HEK293T (cell line): ENCODE measurements around the gene AQP1.
A peak's percentile ranks its signal among the peaks of the same experiment; 100 is the strongest.

Source experiments
- CTCF ChIA-PET: fragments of 350-600 bp; formaldehyde crosslinking; extraction: SDS; loops from one replicate; lab custom pipeline; 2021; ENCODE audit warnings: antibody characterized with exemption, inconsistent platforms; lab: Yijun Ruan, JAX
- POLR2A ChIA-PET: fragments of 350-600 bp; formaldehyde crosslinking; extraction: SDS; loops from one replicate; lab custom pipeline; 2020; ENCODE audit warnings: antibody characterized with exemption, inconsistent platforms; lab: Yijun Ruan, JAX
- DNase-seq: peaks from one replicate; pipeline ENCODE4 v3.0.0; 2012; ENCODE audit warnings: mixed read lengths; ENCODE audit errors: extremely low spot score
- ARNT ChIP-seq: fragments of 450-650 bp; IDR thresholded peaks from 2 replicates; pipeline ENCODE4 v1.6.1; 2017; ENCODE audit warnings: mild to moderate bottlenecking
- BHLHE40 ChIP-seq: fragments of 450-650 bp; IDR thresholded peaks from 2 replicates; pipeline ENCODE4 v1.6.1; 2016; ENCODE audit warnings: mild to moderate bottlenecking, moderate library complexity, borderline replicate concordance
- CTBP1 ChIP-seq: fragments of 450-650 bp; IDR thresholded peaks from 2 replicates; pipeline ENCODE4 v1.6.1; 2016; ENCODE audit warnings: borderline replicate concordance
- ELF4 ChIP-seq: fragments of 450-650 bp; IDR thresholded peaks from 2 replicates; pipeline ENCODE4 v1.6.1; 2017; ENCODE audit warnings: antibody characterized with exemption
- FOXA1 ChIP-seq: fragments of 450-650 bp; IDR thresholded peaks from 2 replicates; pipeline ENCODE4 v1.6.1; 2016; ENCODE audit warnings: mild to moderate bottlenecking
- FOXK2 ChIP-seq: fragments of 450-650 bp; IDR thresholded peaks from 2 replicates; pipeline ENCODE4 v1.6.1; 2016; ENCODE audit warnings: mild to moderate bottlenecking
- FOXM1 ChIP-seq: fragments of 450-650 bp; IDR thresholded peaks from 2 replicates; pipeline ENCODE4 v1.6.1; 2017; ENCODE audit warnings: mild to moderate bottlenecking, borderline replicate concordance
- HDGF ChIP-seq: fragments of 450-650 bp; IDR thresholded peaks from 2 replicates; pipeline ENCODE4 v1.6.1; 2017; ENCODE audit warnings: antibody characterized with exemption, borderline replicate concordance
- L3MBTL2 ChIP-seq: fragments of 450-650 bp; conservative IDR thresholded peaks from 2 replicates; pipeline ENCODE4 v1.6.1; 2016; ENCODE audit warnings: mild to moderate bottlenecking
- LEF1 ChIP-seq: fragments of 450-650 bp; IDR thresholded peaks from 2 replicates; pipeline ENCODE4 v1.6.1; 2017; ENCODE audit warnings: mild to moderate bottlenecking, borderline replicate concordance
- NFRKB ChIP-seq: fragments of 450-650 bp; IDR thresholded peaks from 2 replicates; pipeline ENCODE4 v1.6.1; 2016; ENCODE audit warnings: mild to moderate bottlenecking, moderate library complexity
- SP1 ChIP-seq: fragments of 450-650 bp; IDR thresholded peaks from 2 replicates; pipeline ENCODE4 v1.6.1; 2017
- SUZ12 ChIP-seq: fragments of 450-650 bp; IDR thresholded peaks from 2 replicates; pipeline ENCODE4 v1.6.1; 2016; ENCODE audit warnings: mild to moderate bottlenecking
- TARDBP ChIP-seq: fragments of 450-650 bp; IDR thresholded peaks from 2 replicates; pipeline ENCODE4 v1.6.1; 2016
- ZNF384 ChIP-seq: fragments of 450-650 bp; IDR thresholded peaks from 2 replicates; pipeline ENCODE4 v1.6.1; 2016
- TF ChIP-seq, protein P1 (sequence below): fragments of 450-650 bp; IDR thresholded peaks from 2 replicates; pipeline ENCODE4 v1.6.1; 2016

AQP1 gene

DNA sequence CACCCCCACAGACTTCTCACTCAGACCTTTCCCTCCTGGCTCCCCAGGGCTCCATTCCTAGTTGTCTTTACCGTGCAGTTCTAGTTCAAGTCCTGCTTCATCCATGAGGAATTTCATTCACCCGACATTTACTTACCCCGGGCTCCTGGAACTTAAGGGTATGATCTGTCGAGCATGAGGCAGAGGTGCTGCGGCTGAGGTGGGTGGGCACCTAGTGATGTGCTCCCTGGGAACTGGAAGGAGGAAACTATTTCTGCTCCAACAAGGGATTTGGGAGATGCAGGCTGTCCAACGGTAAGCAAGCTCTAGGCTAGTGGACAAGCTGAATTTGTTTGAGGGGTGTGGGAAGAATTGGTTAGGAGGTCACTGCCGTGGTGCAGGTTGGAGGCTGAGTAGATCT, 30.2 kb upstream of the AQP1 start:
- DNase-seq = no peak
- no peak for TF ChIP-seq HDGF
- no peak for TF ChIP-seq LEF1
- TF ChIP-seq CTBP1 = no peak
- no peak for TF ChIP-seq ELF4
- TF ChIP-seq NFRKB = no peak
- no peak for TF ChIP-seq BHLHE40
- TF ChIP-seq TARDBP = no peak
- TF ChIP-seq ARNT = no peak
- no peak for TF ChIP-seq SP1
- TF ChIP-seq FOXK2 = no peak
- TF ChIP-seq, protein P1, sequence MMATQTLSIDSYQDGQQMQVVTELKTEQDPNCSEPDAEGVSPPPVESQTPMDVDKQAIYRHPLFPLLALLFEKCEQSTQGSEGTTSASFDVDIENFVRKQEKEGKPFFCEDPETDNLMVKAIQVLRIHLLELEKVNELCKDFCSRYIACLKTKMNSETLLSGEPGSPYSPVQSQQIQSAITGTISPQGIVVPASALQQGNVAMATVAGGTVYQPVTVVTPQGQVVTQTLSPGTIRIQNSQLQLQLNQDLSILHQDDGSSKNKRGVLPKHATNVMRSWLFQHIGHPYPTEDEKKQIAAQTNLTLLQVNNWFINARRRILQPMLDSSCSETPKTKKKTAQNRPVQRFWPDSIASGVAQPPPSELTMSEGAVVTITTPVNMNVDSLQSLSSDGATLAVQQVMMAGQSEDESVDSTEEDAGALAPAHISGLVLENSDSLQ = no peak
- no peak for TF ChIP-seq L3MBTL2
- no peak for TF ChIP-seq SUZ12
- TF ChIP-seq FOXA1 = no peak
- TF ChIP-seq FOXM1 = no peak
- POLR2A ChIA-PET = no interaction called here
- CTCF ChIA-PET = no interaction called here

DNA sequence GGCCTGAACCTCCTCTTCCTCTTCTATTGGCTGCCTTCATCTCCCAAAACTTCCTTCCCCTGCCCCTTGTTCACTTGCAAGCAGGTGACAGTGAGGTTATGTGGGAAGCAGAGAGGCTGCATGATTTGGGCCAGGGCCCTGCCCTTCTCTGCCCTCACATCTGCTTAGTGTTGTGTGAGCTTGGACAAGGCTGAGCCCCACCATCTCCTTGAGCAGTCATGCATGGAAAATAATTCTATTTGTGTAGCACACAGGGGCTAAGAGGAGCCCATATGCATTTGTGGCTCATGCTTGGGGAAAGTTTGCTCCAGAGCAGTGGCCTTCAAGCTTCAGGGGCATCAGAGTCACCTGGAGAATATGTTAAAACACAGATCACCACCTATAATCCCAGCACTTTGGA, 26.8 kb upstream of the AQP1 start:
- no peak for DNase-seq
- CTCF ChIA-PET = no interaction called here
- TF ChIP-seq LEF1 (no peak), FOXK2 (no peak), TARDBP (no peak), ELF4 (no peak)
- POLR2A ChIA-PET = no interaction called here

DNA sequence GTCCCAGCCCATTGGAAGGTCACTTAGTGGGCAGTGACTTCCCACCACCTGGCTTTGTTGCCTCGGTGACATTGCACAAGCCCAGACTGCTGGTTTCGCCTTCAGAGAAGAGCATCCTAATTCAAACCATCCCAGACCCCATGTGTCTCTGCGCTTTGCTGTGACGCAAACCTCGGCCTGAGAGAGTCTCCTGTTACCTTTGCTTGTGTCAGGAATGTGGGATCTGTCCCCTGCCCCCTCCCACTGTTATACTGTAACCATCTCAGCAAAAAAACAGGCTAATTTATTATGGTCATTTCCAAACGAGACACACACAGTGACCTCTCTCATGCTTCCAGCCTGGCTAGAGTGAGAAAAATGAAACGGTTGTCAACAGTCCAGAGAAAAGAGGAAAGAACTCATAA, 25.0 kb upstream of the AQP1 start:
- ChIA-PET POLR2A (no interaction called here), CTCF (no interaction called here)
- TF ChIP-seq CTBP1 (no peak), L3MBTL2 (no peak), ARNT (no peak), TARDBP (no peak), ELF4 (no peak), BHLHE40 (no peak), ZNF384 (no peak)
- no peak for DNase-seq

DNA sequence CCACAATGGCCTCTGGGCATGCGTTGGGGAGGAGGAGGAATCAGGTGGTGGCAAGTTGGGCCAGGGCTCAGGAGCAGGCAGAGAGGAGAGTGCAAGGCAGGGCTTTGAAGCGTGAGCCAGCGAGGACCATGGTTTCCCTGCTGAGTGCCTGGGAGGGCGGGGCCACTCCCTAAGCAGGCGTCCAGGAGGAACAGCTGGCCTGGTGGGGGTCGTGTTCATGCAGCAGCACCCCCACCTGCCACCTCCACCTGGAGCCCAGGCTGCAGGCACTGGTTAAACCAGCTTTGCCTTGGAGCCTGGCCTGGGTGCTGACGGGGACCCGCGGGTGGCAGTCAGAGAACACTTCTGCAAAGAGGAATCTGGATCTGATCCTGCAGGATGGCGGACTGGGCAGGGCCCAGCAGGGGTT, 24.2 kb upstream of the AQP1 start:
- TF ChIP-seq NFRKB (no peak), FOXK2 (no peak), ARNT (no peak), CTBP1 (no peak), ELF4 (no peak), LEF1 (no peak), BHLHE40 (no peak), SUZ12 (no peak)
- TF ChIP-seq, protein P1 = no peak
- CTCF ChIA-PET = interaction anchor here (0.5 kb wide), 1 partner anchor 73 kb away, joined by 3 read pairs; no protein-coding TSS in a partner anchor
- POLR2A ChIA-PET = no interaction called here
- DNase-seq = no peak

DNA sequence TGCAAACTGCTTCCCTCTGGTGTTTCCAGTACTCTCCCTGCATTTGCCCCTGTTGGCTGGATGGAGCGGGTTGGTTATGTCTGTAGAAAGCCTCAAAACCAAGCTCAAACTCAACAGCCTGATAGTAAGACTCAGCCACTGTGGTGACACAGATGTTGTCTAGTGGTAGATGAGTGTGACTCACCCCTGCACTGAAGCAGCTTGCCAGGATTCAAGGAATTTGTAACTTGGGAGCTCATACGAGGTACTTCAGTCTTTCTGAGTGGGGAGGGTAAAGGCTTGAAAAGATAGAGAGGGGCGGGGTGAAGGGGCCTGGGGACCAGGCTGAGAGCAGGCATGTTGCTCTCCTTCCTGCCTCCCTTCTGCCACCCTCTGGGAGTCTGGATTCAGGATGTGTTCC, 22.9 kb upstream of the AQP1 start:
- no peak for DNase-seq
- TF ChIP-seq SUZ12 = no peak
- TF ChIP-seq FOXM1 = no peak
- no peak for TF ChIP-seq HDGF
- no peak for TF ChIP-seq SP1
- no peak for TF ChIP-seq TARDBP
- no peak for TF ChIP-seq BHLHE40
- TF ChIP-seq ELF4 = no peak
- TF ChIP-seq ZNF384 = no peak
- no peak for TF ChIP-seq LEF1
- no peak for TF ChIP-seq L3MBTL2
- no peak for TF ChIP-seq ARNT
- TF ChIP-seq, protein P1 = no peak
- POLR2A ChIA-PET = no interaction called here
- CTCF ChIA-PET = no interaction called here

DNA sequence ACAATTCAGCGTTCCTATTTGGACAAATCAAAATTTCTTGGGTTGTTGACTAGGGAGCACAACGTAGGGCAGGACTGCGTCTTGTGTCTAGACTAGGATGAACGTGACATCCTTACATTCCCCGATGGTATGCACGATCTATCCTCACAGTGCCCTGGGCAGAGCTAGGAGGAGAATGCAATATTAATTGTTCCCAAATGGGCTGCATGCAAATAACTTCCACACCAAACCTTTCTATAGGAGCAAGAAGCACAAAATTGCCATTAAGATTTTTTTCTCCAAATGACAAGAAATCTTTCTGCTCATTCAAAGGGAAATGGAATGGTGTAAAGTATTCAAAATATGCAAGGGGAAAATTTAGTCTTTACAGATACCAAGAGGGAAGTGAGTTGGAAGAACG, 21.4 kb upstream of the AQP1 start:
- POLR2A ChIA-PET = no interaction called here
- CTCF ChIA-PET = no interaction called here
- TF ChIP-seq SUZ12 (no peak), CTBP1 (no peak), BHLHE40 (no peak), SP1 (no peak), LEF1 (no peak), FOXA1 (no peak), L3MBTL2 (no peak), TARDBP (no peak), FOXK2 (no peak), ARNT (no peak), ZNF384 (no peak), FOXM1 (no peak)
- no peak for DNase-seq

DNA sequence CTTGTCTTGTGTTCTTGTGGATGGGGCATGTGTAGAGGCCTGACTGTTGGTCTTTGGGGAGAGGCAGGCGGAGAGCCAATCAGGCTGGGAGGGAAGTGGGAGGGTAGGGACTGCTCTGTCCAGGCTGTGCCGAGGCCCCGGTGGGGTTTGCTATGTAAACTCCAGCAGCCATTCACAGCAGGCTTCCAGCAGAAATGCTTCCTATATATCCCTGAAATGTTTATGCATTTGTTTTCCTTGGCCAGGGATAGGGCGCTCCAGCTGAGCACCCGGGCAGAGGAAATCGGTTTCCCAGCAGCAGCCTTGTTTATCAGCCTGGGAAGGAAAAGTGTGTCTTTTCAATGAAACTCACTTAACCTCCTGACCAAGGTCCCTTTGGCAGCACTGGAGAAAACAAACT, 18.3 kb upstream of the AQP1 start:
- TF ChIP-seq ZNF384 (no peak), ELF4 (no peak), CTBP1 (no peak), BHLHE40 (no peak), FOXA1 (no peak), FOXM1 (no peak), FOXK2 (no peak), LEF1 (no peak), L3MBTL2 (no peak), TARDBP (no peak), NFRKB (no peak), ARNT (no peak), SUZ12 (no peak), SP1 (no peak), HDGF (no peak)
- TF ChIP-seq, protein P1 = no peak
- peak; percentile 31 for DNase-seq
- POLR2A ChIA-PET = no interaction called here
- CTCF ChIA-PET = interaction anchor here (0.6 kb wide), 1 partner anchor 455 kb away, joined by 3 read pairs; no protein-coding TSS in a partner anchor
